K562 (cell line): Measurements from ENCODE around the gene LMLN. TPM values are rescaled to one million over a fixed set of nuclear protein-coding genes. Genes with fewer than 3 reads are reported as not detected.

Experiments used
- CBX1 ChIP-seq: sonication (generic); IDR thresholded peaks from 2 replicates; pipeline ENCODE4 v1.6.1; 2016; ENCODE audit warnings: antibody characterized with exemption, low read depth, mild to moderate bottlenecking
- CHAMP1 ChIP-seq: fragments of 450-650 bp; IDR thresholded peaks from 2 replicates; pipeline ENCODE4 v1.6.1; 2016; ENCODE audit warnings: mild to moderate bottlenecking
- CXXC5 ChIP-seq: fragments of 250-450 bp; sonication (Bioruptor Pico); IDR thresholded peaks from 2 replicates; pipeline ENCODE4 v1.8.0; 2022; ENCODE audit warnings: inconsistent platforms, mild to moderate bottlenecking, moderate library complexity
- FOXP4 ChIP-seq: sonication (generic); formaldehyde crosslinking; IDR thresholded peaks from 2 replicates; pipeline ENCODE4 v1.8.0; 2022; ENCODE audit warnings: mild to moderate bottlenecking, missing genetic modification reagents, borderline replicate concordance
- GMEB1 ChIP-seq: fragments of 250-450 bp; sonication (Bioruptor Pico); IDR thresholded peaks from 2 replicates; pipeline ENCODE4 v1.4.0; 2020; ENCODE audit warnings: mild to moderate bottlenecking
- MEIS2 ChIP-seq: fragments of 450-650 bp; IDR thresholded peaks from 2 replicates; pipeline ENCODE4 v1.6.1; 2014; ENCODE audit warnings: mild to moderate bottlenecking; ENCODE audit not compliant: partially characterized antibody
- NRF1 ChIP-seq, 2 experiments: fragments of 450-650 bp; IDR thresholded peaks in 1 of 2; conservative IDR thresholded peaks in 1 of 2; 2 replicates each; pipeline ENCODE4 v1.6.1; 2014; ENCODE audit warnings: mild to moderate bottlenecking in 2 of 2
- PHF20 ChIP-seq: fragments of 450-650 bp; IDR thresholded peaks from 2 replicates; pipeline ENCODE4 v1.6.1; 2018; ENCODE audit not compliant: partially characterized antibody
- RAD21 ChIP-seq, 2 experiments: fragments of 250-450 bp in 1 of 2; fragments of 450-650 bp in 1 of 2; sonication (Bioruptor Pico) in 1 of 2; formaldehyde crosslinking in 1 of 2; IDR thresholded peaks in 1 of 2; conservative IDR thresholded peaks in 1 of 2; 2 replicates each; pipeline versions ENCODE4 v1.4.0 to v1.8.0; 2020 to 2022; ENCODE audit warnings: mild to moderate bottlenecking in 2 of 2, moderate library complexity in 1 of 2
- SNIP1 ChIP-seq: fragments of 450-650 bp; IDR thresholded peaks from 2 replicates; pipeline ENCODE4 v1.7.1; 2017; ENCODE audit warnings: low read depth, mild to moderate bottlenecking
- SP2 ChIP-seq: IDR thresholded peaks from 2 replicates; pipeline ENCODE4 v1.6.1; 2011; ENCODE audit warnings: mild to moderate bottlenecking, low read depth, low read length, moderate library complexity; ENCODE audit not compliant: poor library complexity, severe bottlenecking; ENCODE audit errors: extremely low read depth
- U2AF2 ChIP-seq: fragments of 200-400 bp; formaldehyde crosslinking; optimal IDR thresholded peaks from 2 replicates; pipeline ENCODE3; 2017; ENCODE audit warnings: low read depth, mild to moderate bottlenecking, low read length
- ZBTB1 ChIP-seq: sonication (generic); formaldehyde crosslinking; IDR thresholded peaks from 2 replicates; pipeline ENCODE4 v1.8.1; 2023; ENCODE audit warnings: missing genetic modification reagents, low read depth, mild to moderate bottlenecking, borderline replicate concordance
- ZBTB26 ChIP-seq: fragments of 450-650 bp; formaldehyde crosslinking; IDR thresholded peaks from 2 replicates; pipeline ENCODE4 v1.4.0; 2022; ENCODE audit warnings: missing genetic modification characterization
- ZNF12 ChIP-seq: sonication (generic); formaldehyde crosslinking; IDR thresholded peaks from 2 replicates; pipeline ENCODE4 v1.4.0; 2020; ENCODE audit warnings: mild to moderate bottlenecking, missing genetic modification reagents
- ZNF253 ChIP-seq: fragments of 250-450 bp; sonication (Bioruptor Pico); conservative IDR thresholded peaks from 2 replicates; pipeline ENCODE4 v1.6.1; 2021; ENCODE audit warnings: mild to moderate bottlenecking
- ZNF282 ChIP-seq: sonication (generic); formaldehyde crosslinking; IDR thresholded peaks from 2 replicates; pipeline ENCODE4 v1.8.1; 2023; ENCODE audit warnings: missing genetic modification reagents
- polyA plus RNA-seq, 8 experiments: library from polyadenylated mRNA; depleted of rRNA in 4 of 8; stranded (reverse) in 5 of 8; unstranded in 3 of 8; fragments of >200 nt; fragmentation: Nextera tagmentation in 2 of 8; fragmentation: Illumina TruSeq in 1 of 8; extraction: Ambion mirVana in 2 of 8; extraction: Trizol in 1 of 8; gene quantifications; 2 replicates each; pipeline versions ENCODE4 v1.2.1 to v1.2.3, GENCODE V29; 2011 to 2014; ENCODE audit warnings: inconsistent platforms in 1 of 8, missing spikeins in 1 of 8
- total RNA-seq, 7 experiments: library from RNA; depleted of rRNA in 6 of 7; stranded (reverse); fragments of >200 nt in 6 of 7; fragmentation: Illumina TruSeq in 2 of 7; extraction: Trizol in 2 of 7; gene quantifications; 2 replicates each; pipeline versions ENCODE4 v1.2.1 to v1.2.3, GENCODE V29; 2011 to 2021; ENCODE audit warnings: low replicate concordance in 1 of 7

The LMLN gene
- total and polyA plus RNA-seq, 9 of the 15 experiments (the other 6 are each of a cell fraction or from before 2014, with no cell fraction given), result 2.2 to 15.9 (median 6.9) TPM

- TF ChIP-seq SP2, result no peak
- TF ChIP-seq GMEB1 (CRISPR knock-in tag), result 0 out of 2 replicates have a peak, but pooled peaks have one; percentile 43
- TF ChIP-seq ZNF253 (CRISPR knock-in tag), result no peak
- TF ChIP-seq RAD21 (CRISPR knock-in tag; conservative IDR thresholded peaks at IDR 0.05 in 1 of 2, IDR thresholded peaks at IDR 0.05 in 1 of 2), result peak; percentile 62 to 71
- peak; percentile 93 for TF ChIP-seq CXXC5 (CRISPR knock-in tag)
- 0 out of 2 replicates have a peak, but pooled peaks have one; percentile 14 for TF ChIP-seq ZNF12 (CRISPR knock-in tag)
- TF ChIP-seq SNIP1, result peak; percentile 91
- peak; percentile 80 to 81; a peak in 2 of 4 replicates for TF ChIP-seq NRF1 (conservative IDR thresholded peaks at IDR 0.05 in 1 of 2, IDR thresholded peaks at IDR 0.05 in 1 of 2)
- TF ChIP-seq U2AF2, result no peak
- TF ChIP-seq ZBTB1 (CRISPR knock-in tag), result peak; percentile 56
- peak; percentile 95 for TF ChIP-seq PHF20
- no peak for TF ChIP-seq CHAMP1
- TF ChIP-seq ZNF282, result 0 out of 2 replicates have a peak, but pooled peaks have one; percentile 67
- TF ChIP-seq CBX1, result peak; percentile 82; the same call in 1 of the 2 replicates
- 0 out of 2 replicates have a peak, but pooled peaks have one; percentile 7 for TF ChIP-seq ZBTB26 (CRISPR knock-in tag)
- TF ChIP-seq MEIS2, result no peak
- no peak; the same call in 1 of the 2 replicates for TF ChIP-seq FOXP4
Observed at GRCh38 chr3:198080521-198081384, 120.7 kb downstream of the LMLN start (continued).
